Activated CD4-positive, alpha-beta T cell treated with anti-CD3 and anti-CD28 coated beads, Interleukin-2, amount 10 ng/mL, durations not matched to agents 7 days and 5 days (primary cell): ENCODE data around the gene TOP1. TPM values are rescaled to one million over a fixed set of nuclear protein-coding genes. Genes with fewer than 3 reads are reported as not detected.
A peak's percentile ranks its signal among the peaks of the same experiment; 100 is the strongest.
"Not testable (repeated sequence)": the region's sequence is repeated elsewhere in the genome, so short reads cannot be mapped to it uniquely, and the experiment has no call there.

Source experiments
- CTCF ChIA-PET: fragments of 350-600 bp; sonication (Branson Sonifier 250); formaldehyde crosslinking; loops from one replicate; lab custom pipeline; 2021; ENCODE audit warnings: antibody characterized with exemption; lab: Charles Lee
- POLR2A ChIA-PET: fragments of 350-600 bp; sonication (Branson Sonifier 250); formaldehyde crosslinking; loops from one replicate; lab custom pipeline; 2021; ENCODE audit warnings: antibody characterized with exemption; lab: Charles Lee
- DNase-seq: peaks from one replicate; pipeline ENCODE4 v3.0.0-alpha.2; 2020
- H3K27ac Mint-ChIP-seq: one replicate; pipeline ENCODE4 v1.8.0; 2021; ENCODE audit warnings: mild to moderate bottlenecking, moderate library complexity, mixed read lengths
- H3K27me3 Mint-ChIP-seq: one replicate; pipeline ENCODE4 v1.8.0; 2021; ENCODE audit warnings: mixed read lengths
- H3K36me3 Mint-ChIP-seq: one replicate; pipeline ENCODE4 v1.8.0; 2021; ENCODE audit warnings: low read depth, mixed read lengths
- H3K4me1 Mint-ChIP-seq: one replicate; pipeline ENCODE4 v1.8.0; 2021; ENCODE audit warnings: mixed read lengths
- H3K4me3 Mint-ChIP-seq: one replicate; pipeline ENCODE4 v1.8.0; 2021; ENCODE audit warnings: mild to moderate bottlenecking, moderate library complexity, mixed read lengths
- H3K9me3 Mint-ChIP-seq: one replicate; pipeline ENCODE4 v1.8.0; 2021; ENCODE audit warnings: mixed read lengths
- total RNA-seq, 2 experiments: library from RNA; stranded (reverse); gene quantifications; one replicate each; pipeline ENCODE4 v1.2.3, GENCODE V29; 2021

The TOP1 gene
- total RNA-seq, 2 experiments from 2014 or later, result 66.7 to 76.9 TPM

GRCh38 chr20:41116282-41116956 is 87.8 kb downstream of the TOP1 start:
- Mint-ChIP-seq H3K27ac (no peak overlapping the region), H3K27me3 (no peaks in the 10 kb centered on the region), H3K4me3 (no peak overlapping the region), H3K4me1 (peaks cover 14% of the 10 kb centered on the region), H3K9me3 (no peaks in the 10 kb centered on the region), H3K36me3 (peaks cover 67% of the 10 kb centered on the region)
- DNase-seq, result peak; percentile 3
- ChIA-PET POLR2A (no interaction called here), CTCF (interaction anchor here (1.6 kb wide), 1 partner anchor 22 kb away, joined by 4 read pairs; no protein-coding TSS in a partner anchor)

GRCh38 chr20:41118159-41118558 is 89.5 kb downstream of the TOP1 start:
- CTCF ChIA-PET, result interaction anchor here (2.5 kb wide), 1 partner anchor 16 kb away, joined by 9 read pairs; no protein-coding TSS in a partner anchor
- DNase-seq, H3K4me3 Mint-ChIP-seq, H3K9me3 Mint-ChIP-seq, POLR2A ChIA-PET, H3K27me3 Mint-ChIP-seq, H3K27ac Mint-ChIP-seq: not testable (repeated sequence)
- H3K36me3 Mint-ChIP-seq, result peaks cover 67% of the 10 kb centered on the region
- H3K4me1 Mint-ChIP-seq, result peaks cover 19% of the 10 kb centered on the region

- ChIA-PET POLR2A (no interaction called here), CTCF (interaction anchor here (2.5 kb wide), 1 partner anchor 16 kb away, joined by 9 read pairs; no protein-coding TSS in a partner anchor)
- Mint-ChIP-seq H3K27ac (no peak overlapping the region), H3K9me3 (no peaks in the 10 kb centered on the region), H3K4me1 (peaks cover 19% of the 10 kb centered on the region), H3K36me3 (peaks cover 67% of the 10 kb centered on the region), H3K27me3 (no peaks in the 10 kb centered on the region), H3K4me3 (no peak overlapping the region)
- DNase-seq, result peak; percentile 4
Measured at GRCh38 chr20:41118632-41119031, 90.0 kb downstream of the TOP1 start.

GRCh38 chr20:41119614-41120561 is 91.3 kb downstream of the TOP1 start:
- POLR2A ChIA-PET, result no interaction called here
- H3K27ac Mint-ChIP-seq, result no peak overlapping the region
- H3K4me3 Mint-ChIP-seq, result no peak overlapping the region
- H3K4me1 Mint-ChIP-seq, result peaks cover 19% of the 10 kb centered on the region
- H3K27me3 Mint-ChIP-seq, result no peaks in the 10 kb centered on the region
- no peaks in the 10 kb centered on the region for H3K9me3 Mint-ChIP-seq
- CTCF ChIA-PET, result interaction anchor here (0.9 to 2.5 kb wide), 4 partner anchors 8 to 129 kb away, joined by 3 to 9 read pairs (median 6); no protein-coding TSS in a partner anchor
- DNase-seq, result peak; percentile 4
- peaks cover 66% of the 10 kb centered on the region for H3K36me3 Mint-ChIP-seq

- ChIA-PET CTCF (interaction anchor here (1.2 to 3.0 kb wide), 4 partner anchors 13 to 153 kb away, joined by 4 to 22 read pairs (median 6); no protein-coding TSS in a partner anchor), POLR2A (no interaction called here)
- peak overlapping the region; percentile 85 for H3K27ac Mint-ChIP-seq
- H3K4me3 Mint-ChIP-seq, result no peak overlapping the region
- H3K27me3 Mint-ChIP-seq, result no peaks in the 10 kb centered on the region
- peaks cover 66% of the 10 kb centered on the region for H3K36me3 Mint-ChIP-seq
- no peaks in the 10 kb centered on the region for H3K9me3 Mint-ChIP-seq
- DNase-seq, result peak; percentile 4
- H3K4me1 Mint-ChIP-seq, result peaks cover 19% of the 10 kb centered on the region
Measured at GRCh38 chr20:41121399-41121798, 92.8 kb downstream of the TOP1 start.

GRCh38 chr20:41123631-41124030 is 95.0 kb downstream of the TOP1 start:
- Mint-ChIP-seq H3K27ac (no peak overlapping the region), H3K27me3 (no peaks in the 10 kb centered on the region), H3K4me3 (no peak overlapping the region), H3K9me3 (peaks cover 2% of the 10 kb centered on the region), H3K4me1 (peaks cover 19% of the 10 kb centered on the region), H3K36me3 (peaks cover 64% of the 10 kb centered on the region)
- ChIA-PET CTCF (interaction anchor here (3.0 kb wide), 1 partner anchor 11 kb away, joined by 22 read pairs; no protein-coding TSS in a partner anchor), POLR2A (no interaction called here)
- DNase-seq, result no peak

GRCh38 chr20:41124451-41125094 is 96.0 kb downstream of the TOP1 start:
- peaks cover 19% of the 10 kb centered on the region for H3K4me1 Mint-ChIP-seq
- H3K27me3 Mint-ChIP-seq, result no peaks in the 10 kb centered on the region
- POLR2A ChIA-PET, result no interaction called here
- DNase-seq, result peak; percentile 3
- no peak overlapping the region for H3K27ac Mint-ChIP-seq
- H3K36me3 Mint-ChIP-seq, result peaks cover 62% of the 10 kb centered on the region
- no peak overlapping the region for H3K4me3 Mint-ChIP-seq
- peaks cover 2% of the 10 kb centered on the region for H3K9me3 Mint-ChIP-seq
- CTCF ChIA-PET, result interaction anchor here (0.7 to 1.1 kb wide), 4 partner anchors 9 to 162 kb away, joined by 3 to 4 read pairs (median 3); no protein-coding TSS in a partner anchor

- ChIA-PET CTCF (interaction anchor here (1.1 to 1.3 kb wide), 3 partner anchors 9 to 100 kb away, joined by 3 to 4 read pairs (median 3); no protein-coding TSS in a partner anchor), POLR2A (no interaction called here)
- no peak overlapping the region for H3K4me3 Mint-ChIP-seq
- H3K4me1 Mint-ChIP-seq, result peaks cover 12% of the 10 kb centered on the region
- no peaks in the 10 kb centered on the region for H3K27me3 Mint-ChIP-seq
- no peak overlapping the region for H3K27ac Mint-ChIP-seq
- DNase-seq, result peak; percentile 5
- peaks cover 54% of the 10 kb centered on the region for H3K36me3 Mint-ChIP-seq
- H3K9me3 Mint-ChIP-seq, result peaks cover 2% of the 10 kb centered on the region
Measured at GRCh38 chr20:41125530-41126457, 97.2 kb downstream of the TOP1 start.

- Mint-ChIP-seq H3K36me3 (peaks cover 45% of the 10 kb centered on the region), H3K4me3 (no peak overlapping the region), H3K4me1 (peaks cover 6% of the 10 kb centered on the region), H3K9me3 (peaks cover 2% of the 10 kb centered on the region), H3K27me3 (no peaks in the 10 kb centered on the region), H3K27ac (peak overlapping the region; percentile 1)
- POLR2A ChIA-PET, result no interaction called here
- peak; percentile 3 for DNase-seq
- CTCF ChIA-PET, result interaction anchor here (1.1 to 1.2 kb wide), 2 partner anchors 14 to 99 kb away, joined by 3 read pairs; no protein-coding TSS in a partner anchor
Measured at GRCh38 chr20:41126719-41127118, 98.1 kb downstream of the TOP1 start.

GRCh38 chr20:41128317-41128716 is 99.7 kb downstream of the TOP1 start:
- H3K27ac Mint-ChIP-seq, POLR2A ChIA-PET, H3K27me3 Mint-ChIP-seq, DNase-seq, H3K9me3 Mint-ChIP-seq, H3K4me3 Mint-ChIP-seq: not testable (repeated sequence)
- Mint-ChIP-seq H3K4me1 (peaks cover 10% of the 10 kb centered on the region), H3K36me3 (peaks cover 32% of the 10 kb centered on the region)
- CTCF ChIA-PET, result interaction anchor here (0.9 to 1.2 kb wide), 2 partner anchors 14 to 19 kb away, joined by 3 read pairs; no protein-coding TSS in a partner anchor

- Mint-ChIP-seq H3K9me3 (peaks cover 2% of the 10 kb centered on the region), H3K27me3 (no peaks in the 10 kb centered on the region), H3K4me3 (no peak overlapping the region), H3K36me3 (peaks cover 9% of the 10 kb centered on the region), H3K27ac (no peak overlapping the region), H3K4me1 (peaks cover 41% of the 10 kb centered on the region)
- no peak for DNase-seq
- ChIA-PET POLR2A (no interaction called here), CTCF (no interaction called here)
Measured at GRCh38 chr20:41131594-41132387, 103.2 kb downstream of the TOP1 start.
